Esophagus squamous epithelium (tissue), 5 donors: ENCODE results near the gene DMBX1. TPM values are rescaled to one million over a fixed set of nuclear protein-coding genes. Genes with fewer than 3 reads are reported as not detected.

Experiments used
- DNase-seq: peaks from one replicate; lab custom pipeline; 2025; lab: John Stamatoyannopoulos, UW
- H3K27ac ChIP-seq, 4 donors: fragments of 200-600 bp; sonication (generic); one replicate each; pipeline ENCODE4 v1.5.1; 2016 to 2019; ENCODE audit warnings: mild to moderate bottlenecking in 1 of 4
- H3K27me3 ChIP-seq, 4 donors: fragments of 200-600 bp; sonication (generic); 1 replicate in 3 of 4; 2 replicates in 1 of 4; pipeline versions ENCODE4 v1.5.1 to v1.6.0; 2017 to 2021; ENCODE audit warnings: antibody characterized with exemption in 1 of 4
- H3K36me3 ChIP-seq, 3 donors: fragments of 200-600 bp; sonication (generic); one replicate each; pipeline ENCODE4 v1.5.1; 2016 to 2019
- H3K4me1 ChIP-seq, 3 donors: fragments of 200-600 bp; sonication (generic); one replicate each; pipeline ENCODE4 v1.5.1; 2017 to 2019
- H3K4me3 ChIP-seq, 4 donors: fragments of 200-600 bp; sonication (generic); 1 replicate in 3 of 4; 2 replicates in 1 of 4; pipeline ENCODE4 v1.5.1; 2016 to 2019; ENCODE audit warnings: mild to moderate bottlenecking in 2 of 4, moderate library complexity in 1 of 4
- H3K9me3 ChIP-seq, 3 donors: fragments of 200-600 bp; sonication (generic); one replicate each; pipeline ENCODE4 v1.5.1; 2016 to 2019
- POLR2A ChIP-seq, 4 donors: fragments of 450-650 bp; IDR thresholded peaks; one replicate each; pipeline ENCODE4 v1.6.1; 2017; ENCODE audit warnings: antibody characterized with exemption in 4 of 4, mild to moderate bottlenecking in 4 of 4, moderate library complexity in 3 of 4
- WGBS, 2 donors: methylation state at CpG; one replicate each; pipeline ENCODE4 v1.1.5; 2018; 5-methylcytosine and 5-hydroxymethylcytosine counted together
- intact Hi-C: fragments of 100-400 bp; cut with DNase I; formaldehyde crosslinking; loops from one replicate; pipeline ENCODE4 v1.15.0; 2022
- total RNA-seq, 4 donors: library from RNA; depleted of rRNA; stranded (reverse); fragments of >200 nt; gene quantifications; one replicate each; pipeline ENCODE4 v1.1.0, GENCODE V29; 2016
- TF ChIP-seq, protein P1 (sequence below), 6 experiments: fragments of 450-650 bp in 4 of 6; fragments of 200-600 bp in 2 of 6; sonication (generic) in 2 of 6; IDR thresholded peaks; one replicate each; pipeline ENCODE4 v1.5.1; 2016 to 2019; ENCODE audit warnings: antibody characterized with exemption in 6 of 6, mild to moderate bottlenecking in 4 of 6, moderate library complexity in 4 of 6
- donor health status: DM: yes; HTN: yes; CAD: no.

Gene DMBX1
- total RNA-seq, 4 donors from 2014 or later = not detected

DNA sequence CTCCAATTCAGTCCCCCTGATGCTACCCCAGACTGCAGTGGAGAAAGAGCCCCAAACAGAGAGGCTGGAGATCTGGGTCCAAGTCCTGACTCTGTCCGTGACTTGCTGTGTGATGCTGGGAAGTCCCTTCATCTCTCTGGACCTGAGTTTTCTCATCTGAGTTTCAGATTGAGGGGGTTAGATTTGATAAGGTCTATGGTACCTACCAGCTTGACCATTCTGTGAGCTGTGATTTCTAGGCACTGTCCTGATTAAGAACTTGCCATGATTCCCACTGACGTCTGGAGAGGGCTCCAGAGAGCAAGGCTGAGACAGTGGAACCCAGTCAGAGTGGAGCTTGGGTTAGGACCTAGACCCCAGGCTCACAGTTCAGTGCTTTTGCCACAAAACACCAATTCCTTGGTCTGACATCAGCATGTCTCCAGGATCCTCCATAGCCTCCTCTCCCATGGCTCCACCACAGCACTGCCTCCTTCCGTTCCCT lies 43.8 kb upstream of the DMBX1 start:
- Histone ChIP-seq H3K27ac (no peak overlapping the region), H3K27me3 (peaks cover 11 to 70% (median 13%) of the 10 kb centered on the region in 4 donors), H3K4me1 (peaks cover 8 to 32% (median 13%) of the 10 kb centered on the region in 3 donors), H3K9me3 (no peaks in the 10 kb centered on the region), H3K4me3 (no peak overlapping the region), H3K36me3 (no peaks in the 10 kb centered on the region)
- DNase-seq = no peak
- TF ChIP-seq, protein P1, sequence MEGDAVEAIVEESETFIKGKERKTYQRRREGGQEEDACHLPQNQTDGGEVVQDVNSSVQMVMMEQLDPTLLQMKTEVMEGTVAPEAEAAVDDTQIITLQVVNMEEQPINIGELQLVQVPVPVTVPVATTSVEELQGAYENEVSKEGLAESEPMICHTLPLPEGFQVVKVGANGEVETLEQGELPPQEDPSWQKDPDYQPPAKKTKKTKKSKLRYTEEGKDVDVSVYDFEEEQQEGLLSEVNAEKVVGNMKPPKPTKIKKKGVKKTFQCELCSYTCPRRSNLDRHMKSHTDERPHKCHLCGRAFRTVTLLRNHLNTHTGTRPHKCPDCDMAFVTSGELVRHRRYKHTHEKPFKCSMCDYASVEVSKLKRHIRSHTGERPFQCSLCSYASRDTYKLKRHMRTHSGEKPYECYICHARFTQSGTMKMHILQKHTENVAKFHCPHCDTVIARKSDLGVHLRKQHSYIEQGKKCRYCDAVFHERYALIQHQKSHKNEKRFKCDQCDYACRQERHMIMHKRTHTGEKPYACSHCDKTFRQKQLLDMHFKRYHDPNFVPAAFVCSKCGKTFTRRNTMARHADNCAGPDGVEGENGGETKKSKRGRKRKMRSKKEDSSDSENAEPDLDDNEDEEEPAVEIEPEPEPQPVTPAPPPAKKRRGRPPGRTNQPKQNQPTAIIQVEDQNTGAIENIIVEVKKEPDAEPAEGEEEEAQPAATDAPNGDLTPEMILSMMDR (IDR thresholded peaks at IDR 0.05) = no peak
- intact Hi-C loops = no loop called here
- 53 to 89% methylated on average over 1 of the region's 3 CpGs for WGBS, 2 donors

DNA sequence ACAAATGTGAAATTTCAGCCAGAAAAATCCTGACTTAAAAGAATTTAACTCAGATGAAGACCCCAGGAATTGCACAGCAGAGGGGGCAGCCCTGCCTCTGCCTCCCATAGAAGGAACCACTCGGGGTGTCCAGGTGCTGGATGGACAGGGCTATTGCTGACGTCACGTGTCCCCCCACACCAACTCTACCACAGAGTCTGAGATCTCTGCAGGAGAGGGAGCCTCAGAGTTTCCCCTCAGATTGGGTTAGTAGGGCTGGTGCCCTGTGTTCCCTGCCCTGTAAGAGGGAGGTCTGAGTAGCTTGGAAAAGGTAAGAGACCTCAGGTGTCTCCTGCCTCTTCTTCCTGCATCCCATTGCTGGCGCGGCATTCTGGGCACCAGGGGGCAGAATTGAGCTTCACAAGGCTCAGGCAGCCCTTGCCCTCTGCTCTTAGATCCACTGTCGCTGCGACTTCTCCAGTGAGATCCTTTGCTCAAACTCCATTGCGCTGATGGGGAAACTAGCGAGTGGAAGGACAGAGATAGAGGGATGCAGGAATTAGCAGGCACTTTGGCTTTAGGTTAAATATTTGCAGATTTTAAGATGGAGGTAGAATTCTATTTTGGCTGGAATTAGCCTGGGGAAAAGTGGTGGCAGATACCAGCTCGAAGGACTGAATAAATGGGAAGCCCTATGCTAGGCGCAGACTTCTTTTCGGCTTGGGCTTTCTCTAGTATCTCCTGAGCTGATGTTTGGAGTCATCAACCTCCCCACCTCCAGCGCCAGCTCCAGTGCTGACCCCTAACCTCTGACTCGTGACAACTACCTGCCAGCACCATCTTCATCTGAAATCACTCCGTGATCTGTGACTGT lies 42.8 kb upstream of the DMBX1 start:
- WGBS, 2 donors = 37 to 41% methylated on average over 13 to 15 of the region's 15 CpGs
- H3K4me3 ChIP-seq = no peak overlapping the region
- no peaks in the 10 kb centered on the region for H3K36me3 ChIP-seq
- H3K27me3 ChIP-seq = peaks cover 11 to 81% (median 13%) of the 10 kb centered on the region in 4 donors
- H3K4me1 ChIP-seq = peaks cover 8 to 32% (median 13%) of the 10 kb centered on the region in 3 donors
- intact Hi-C loops = no loop called here
- H3K9me3 ChIP-seq = no peaks in the 10 kb centered on the region
- DNase-seq = no peak
- no peak overlapping the region for H3K27ac ChIP-seq
- no peak for TF ChIP-seq POLR2A (IDR thresholded peaks at IDR 0.05)
- TF ChIP-seq, protein P1 (IDR thresholded peaks at IDR 0.05) = peak; percentile 33 to 82 (median 76)

DNA sequence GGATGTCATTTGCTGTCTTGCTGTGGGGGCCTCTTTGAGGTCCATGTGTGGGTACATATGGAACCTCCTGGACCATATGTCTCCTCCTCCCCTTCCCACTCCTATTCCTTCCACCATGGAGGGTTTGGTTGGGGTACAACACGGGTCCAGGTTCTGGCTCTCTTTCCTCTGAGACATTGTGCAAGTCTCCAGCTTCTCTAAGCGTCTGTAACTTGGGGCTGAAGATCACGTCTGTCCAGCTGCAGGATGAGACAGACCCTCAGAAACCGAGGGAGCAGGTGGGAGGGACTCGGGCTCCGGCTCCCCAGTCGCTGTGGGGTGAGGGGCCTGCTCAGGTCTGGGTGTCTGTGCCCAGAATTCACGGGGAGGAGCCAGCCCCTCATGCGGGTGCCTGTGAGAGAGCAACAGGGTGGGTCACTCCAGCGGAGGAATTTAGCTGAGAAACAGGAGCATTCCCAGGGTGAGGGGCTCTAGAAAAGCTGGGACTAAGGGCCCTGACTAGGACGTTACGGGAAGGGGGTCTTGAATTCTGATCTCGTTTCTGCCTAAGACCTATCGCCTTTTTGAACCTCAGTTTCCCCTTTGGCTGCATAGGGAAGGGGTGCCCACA lies 42.0 kb upstream of the DMBX1 start:
- intact Hi-C loops = no loop called here
- no peak overlapping the region for H3K27ac ChIP-seq
- peak overlapping the region in 3 of 4 donors; percentile 32 to 64 (median 41) for H3K4me3 ChIP-seq
- TF ChIP-seq, protein P1 (IDR thresholded peaks at IDR 0.05) = no peak
- TF ChIP-seq POLR2A (IDR thresholded peaks at IDR 0.05) = no peak
- H3K9me3 ChIP-seq = no peaks in the 10 kb centered on the region
- WGBS, 2 donors = 41 to 54% methylated on average over 6 to 7 of the region's 14 CpGs
- H3K27me3 ChIP-seq = peaks cover 11 to 85% (median 13%) of the 10 kb centered on the region in 4 donors
- DNase-seq = no peak
- H3K4me1 ChIP-seq = peaks cover 8 to 27% (median 13%) of the 10 kb centered on the region in 3 donors
- no peaks in the 10 kb centered on the region for H3K36me3 ChIP-seq

DNA sequence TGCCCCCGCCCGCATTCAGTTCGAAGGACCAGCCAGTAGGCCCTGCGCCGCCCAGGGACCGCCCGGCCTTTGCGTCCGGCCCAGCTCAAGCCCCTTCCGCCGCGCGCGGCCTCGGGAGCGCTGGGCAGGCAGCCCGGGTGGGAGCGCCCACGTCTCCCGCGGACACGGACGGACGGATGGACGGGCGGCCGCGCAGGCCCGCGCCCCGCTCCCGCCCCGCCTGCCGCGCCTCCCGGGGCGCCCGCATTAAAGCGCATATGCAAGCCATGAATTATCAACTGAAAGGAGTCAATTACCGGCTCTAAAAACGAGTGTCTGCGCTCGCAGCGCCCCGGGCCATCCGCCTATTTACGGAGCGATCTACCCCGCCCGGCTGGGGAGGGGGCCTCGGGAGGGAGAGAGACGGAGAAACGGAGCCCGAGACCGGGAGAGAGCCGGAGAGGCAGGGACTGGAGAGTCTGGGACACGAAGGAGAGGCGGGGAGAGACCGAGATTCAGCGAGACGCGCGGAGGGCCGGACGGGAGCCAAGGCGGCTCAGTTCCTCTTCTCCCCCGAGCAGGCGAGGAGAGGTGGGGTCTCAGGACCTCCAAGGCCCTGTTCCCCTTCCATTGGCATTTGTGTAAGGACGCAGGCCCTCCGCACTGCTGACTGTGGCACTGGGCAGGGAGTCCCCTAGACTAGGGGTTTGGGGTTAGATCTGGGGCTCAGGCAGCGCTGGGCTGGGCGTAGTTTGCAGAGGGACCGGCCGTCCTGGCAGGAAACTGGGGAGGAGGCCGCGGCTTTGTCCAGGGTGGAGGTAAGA lies 41.3 kb upstream of the DMBX1 start:
- no peak for DNase-seq
- 13 to 24% methylated on average over 4 to 15 of the region's 76 CpGs for WGBS, 2 donors
- Histone ChIP-seq H3K9me3 (no peaks in the 10 kb centered on the region), H3K27ac (no peak overlapping the region), H3K4me1 (peaks cover 4 to 21% (median 13%) of the 10 kb centered on the region in 3 donors), H3K4me3 (peak overlapping the region; percentile 12 to 64 (median 36)), H3K27me3 (peaks cover 11 to 87% (median 13%) of the 10 kb centered on the region in 4 donors), H3K36me3 (no peaks in the 10 kb centered on the region)
- intact Hi-C loops = no loop called here
- TF ChIP-seq, protein P1 (IDR thresholded peaks at IDR 0.05) = no peak
- TF ChIP-seq POLR2A (IDR thresholded peaks at IDR 0.05) = no peak
